Tibial artery (tissue), 4 donors: ENCODE data around the gene PIK3R2.
A peak's percentile ranks its signal among the peaks of the same experiment; 100 is the strongest.
"Not testable (repeated sequence)": the region's sequence is repeated elsewhere in the genome, so short reads cannot be mapped to it uniquely, and the experiment has no call there.

Source experiments
- DNase-seq, 2 donors: peaks; one replicate each; pipeline ENCODE4 v3.0.0-alpha.2; 2019
- H3K27ac ChIP-seq, 2 donors: fragments of 200-600 bp; sonication (generic) in 1 of 2; 1 replicate in 1 of 2; 2 replicates in 1 of 2; pipeline ENCODE4 v1.5.1; 2018 to 2019; ENCODE audit warnings: mild to moderate bottlenecking in 1 of 2
- H3K27me3 ChIP-seq, 2 donors: fragments of 200-600 bp; sonication (generic) in 1 of 2; one replicate each; pipeline versions ENCODE4 v1.5.1 to v1.6.0; 2016 to 2019
- H3K36me3 ChIP-seq, 3 donors: fragments of 200-600 bp; sonication (generic) in 2 of 3; one replicate each; pipeline ENCODE4 v1.5.1; 2016 to 2019; ENCODE audit warnings: mild to moderate bottlenecking in 2 of 3
- H3K4me1 ChIP-seq, 4 donors: fragments of 200-600 bp; sonication (generic) in 2 of 4; 1 replicate in 3 of 4; 2 replicates in 1 of 4; pipeline ENCODE4 v1.5.1; 2016 to 2019
- H3K4me3 ChIP-seq, 2 donors: fragments of 200-600 bp; sonication (generic) in 1 of 2; 1 replicate in 1 of 2; 2 replicates in 1 of 2; pipeline ENCODE4 v1.5.1; 2018 to 2019; ENCODE audit warnings: mild to moderate bottlenecking in 2 of 2
- H3K9me3 ChIP-seq, 3 donors: fragments of 200-600 bp; sonication (generic) in 1 of 3; one replicate each; pipeline ENCODE4 v1.5.1; 2016 to 2019
- intact Hi-C: fragments of 100-400 bp; cut with DNase I; formaldehyde crosslinking; loops from one replicate; pipeline ENCODE4 v1.15.0; 2023; ENCODE audit warnings: low total_unique reads
- TF ChIP-seq, protein P1 (sequence below), 2 experiments: fragments of 200-600 bp in 1 of 2; fragments of 450-650 bp in 1 of 2; IDR thresholded peaks; one replicate each; pipeline ENCODE4 v1.5.1; 2017 to 2019; ENCODE audit warnings: antibody characterized with exemption in 2 of 2, mild to moderate bottlenecking in 1 of 2, moderate library complexity in 1 of 2

Gene PIK3R2

DNA sequence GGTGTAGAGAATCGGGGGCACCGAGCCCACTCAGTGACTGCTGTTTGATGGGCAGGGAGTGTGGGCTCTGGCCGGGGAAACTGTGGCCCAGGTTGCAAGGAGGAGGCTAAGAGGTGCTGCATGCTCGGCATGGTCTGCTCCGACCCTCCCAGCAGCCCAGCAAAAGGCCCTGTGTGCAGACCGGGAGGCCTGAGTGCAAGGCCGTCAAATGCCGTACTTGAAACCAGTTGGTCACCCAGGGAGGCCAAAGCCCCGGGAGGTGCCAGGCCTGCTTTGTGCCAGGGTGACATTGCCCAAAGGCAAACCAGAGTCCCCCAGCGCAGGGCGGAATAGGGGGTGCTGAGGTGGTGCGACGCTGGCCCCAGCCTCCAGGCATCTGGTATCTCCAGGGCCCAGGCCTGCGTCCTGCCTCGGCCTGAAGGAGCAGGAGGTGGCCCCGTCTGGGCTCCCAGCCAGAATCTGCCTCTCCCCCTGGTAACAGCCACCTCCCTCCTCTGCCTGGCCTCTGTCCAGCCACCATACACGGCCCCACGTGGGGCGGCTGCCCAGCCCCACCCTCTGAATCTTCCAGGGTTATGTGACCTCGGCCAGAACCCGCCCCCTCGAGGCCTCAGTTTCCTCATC, 4.0 kb downstream of the PIK3R2 start:
- Histone ChIP-seq H3K4me1 (peaks cover 7 to 56% (median 43%) of the 10 kb centered on the region in 4 donors), H3K9me3 (no peaks in the 10 kb centered on the region), H3K36me3 (peaks cover 5 to 10% (median 8%) of the 10 kb centered on the region in 3 donors), H3K4me3 (no peak overlapping the region), H3K27me3 (no peaks in the 10 kb centered on the region), H3K27ac (peak overlapping the region; percentile 64 to 76)
- intact Hi-C loops: no loop called here
- TF ChIP-seq, protein P1, sequence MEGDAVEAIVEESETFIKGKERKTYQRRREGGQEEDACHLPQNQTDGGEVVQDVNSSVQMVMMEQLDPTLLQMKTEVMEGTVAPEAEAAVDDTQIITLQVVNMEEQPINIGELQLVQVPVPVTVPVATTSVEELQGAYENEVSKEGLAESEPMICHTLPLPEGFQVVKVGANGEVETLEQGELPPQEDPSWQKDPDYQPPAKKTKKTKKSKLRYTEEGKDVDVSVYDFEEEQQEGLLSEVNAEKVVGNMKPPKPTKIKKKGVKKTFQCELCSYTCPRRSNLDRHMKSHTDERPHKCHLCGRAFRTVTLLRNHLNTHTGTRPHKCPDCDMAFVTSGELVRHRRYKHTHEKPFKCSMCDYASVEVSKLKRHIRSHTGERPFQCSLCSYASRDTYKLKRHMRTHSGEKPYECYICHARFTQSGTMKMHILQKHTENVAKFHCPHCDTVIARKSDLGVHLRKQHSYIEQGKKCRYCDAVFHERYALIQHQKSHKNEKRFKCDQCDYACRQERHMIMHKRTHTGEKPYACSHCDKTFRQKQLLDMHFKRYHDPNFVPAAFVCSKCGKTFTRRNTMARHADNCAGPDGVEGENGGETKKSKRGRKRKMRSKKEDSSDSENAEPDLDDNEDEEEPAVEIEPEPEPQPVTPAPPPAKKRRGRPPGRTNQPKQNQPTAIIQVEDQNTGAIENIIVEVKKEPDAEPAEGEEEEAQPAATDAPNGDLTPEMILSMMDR (IDR thresholded peaks at IDR 0.05): no peak
- DNase-seq: peak; percentile 68 to 90

DNA sequence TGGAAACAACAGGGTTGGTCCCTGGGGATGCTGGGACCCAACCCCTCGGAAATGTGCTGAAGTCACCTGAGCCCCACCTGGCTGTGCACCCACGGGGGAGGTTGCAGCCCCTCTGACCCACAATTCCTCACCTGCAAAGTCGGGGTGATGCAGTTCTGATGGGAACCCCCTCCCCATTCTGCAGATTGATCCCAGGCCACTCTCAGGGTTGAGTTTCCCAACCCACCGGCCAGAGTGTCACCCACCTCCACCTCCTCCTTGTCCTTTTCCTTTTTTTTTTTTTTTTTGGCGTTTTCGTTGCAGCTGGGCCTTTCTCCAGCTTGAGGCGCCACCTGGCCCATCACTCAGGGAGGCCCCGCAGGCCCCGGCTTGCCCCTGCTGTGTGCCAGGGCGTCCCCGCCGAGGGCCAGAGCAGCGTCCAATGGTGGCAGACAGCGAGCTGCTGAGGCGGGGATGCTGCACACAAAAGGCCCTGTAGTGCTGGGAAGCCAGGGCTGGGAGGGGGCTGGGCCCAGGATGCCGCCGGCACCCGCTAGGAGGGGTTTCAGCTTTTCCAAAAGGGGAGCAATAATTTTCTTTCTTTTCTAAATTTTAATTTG, 4.6 kb downstream of the PIK3R2 start:
- Histone ChIP-seq H3K27ac (peak overlapping the region; percentile 64 to 76), H3K36me3 (peaks cover 5 to 16% (median 8%) of the 10 kb centered on the region in 3 donors), H3K4me3 (no peak overlapping the region), H3K9me3 (no peaks in the 10 kb centered on the region), H3K4me1 (peaks cover 7 to 55% (median 44%) of the 10 kb centered on the region in 4 donors), H3K27me3 (no peaks in the 10 kb centered on the region)
- TF ChIP-seq, protein P1 (IDR thresholded peaks at IDR 0.05): no peak
- intact Hi-C loops: no loop called here
- DNase-seq: no peak

DNA sequence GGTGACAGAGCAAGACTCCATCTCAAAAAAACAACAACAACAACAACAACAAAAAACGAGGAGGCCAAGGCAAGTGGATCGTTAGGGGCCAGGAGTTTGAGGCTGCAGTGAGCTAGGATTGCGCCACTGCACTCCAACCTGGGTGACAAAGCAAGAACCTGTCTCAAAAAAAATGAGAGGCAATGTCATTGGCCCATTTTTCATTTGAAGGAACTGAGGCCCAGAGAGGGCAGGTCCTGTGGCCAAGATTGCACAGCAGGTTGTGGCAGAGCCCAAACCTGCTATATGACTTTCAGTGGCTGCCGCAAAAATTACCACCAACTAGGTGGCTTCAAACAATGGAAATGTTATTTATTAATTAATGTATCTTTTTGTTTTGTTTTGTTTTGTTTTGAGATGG, 5.5 kb downstream of the PIK3R2 start:
- TF ChIP-seq, protein P1 (IDR thresholded peaks at IDR 0.05): no peak
- H3K4me3 ChIP-seq: no peak overlapping the region
- no peaks in the 10 kb centered on the region for H3K9me3 ChIP-seq
- peak overlapping the region; percentile 64 to 76 for H3K27ac ChIP-seq
- H3K27me3 ChIP-seq: no peaks in the 10 kb centered on the region
- intact Hi-C loops: no loop called here
- H3K4me1 ChIP-seq: peaks cover 7 to 55% (median 42%) of the 10 kb centered on the region in 4 donors
- DNase-seq: no peak
- H3K36me3 ChIP-seq: peaks cover 13 to 25% (median 16%) of the 10 kb centered on the region in 3 donors

DNA sequence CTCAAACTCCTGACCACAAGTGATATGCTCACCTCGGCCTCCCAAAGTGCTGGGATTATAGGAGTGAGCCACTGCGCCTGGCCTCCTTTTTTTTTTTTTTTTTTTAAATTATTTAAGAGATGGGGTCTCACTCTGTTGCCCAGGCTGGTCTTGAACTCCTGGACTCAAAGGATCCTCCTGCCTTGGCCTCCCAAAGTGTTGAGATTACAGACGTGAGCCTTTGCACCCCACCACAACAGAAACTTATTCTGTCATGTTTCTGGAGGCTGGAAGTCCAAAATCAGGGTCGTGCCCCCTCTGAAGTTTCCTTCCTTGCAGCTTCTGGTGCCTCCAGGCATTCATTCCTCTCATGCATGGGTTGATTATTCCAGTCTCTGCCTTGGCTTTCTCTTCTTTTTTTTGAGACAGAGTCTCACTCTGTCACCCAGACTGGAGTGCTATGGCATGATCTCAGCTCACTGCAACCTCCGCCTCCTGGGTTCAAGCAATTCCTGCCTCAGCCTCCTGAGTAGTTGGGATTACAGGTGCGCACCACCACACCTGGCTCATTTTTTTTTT, 6.2 kb downstream of the PIK3R2 start:
- H3K36me3 ChIP-seq: peaks cover 17 to 32% (median 22%) of the 10 kb centered on the region in 3 donors
- H3K4me3 ChIP-seq, H3K27me3 ChIP-seq, H3K27ac ChIP-seq, intact Hi-C loops, H3K9me3 ChIP-seq, DNase-seq: not testable (repeated sequence)
- H3K4me1 ChIP-seq: peaks cover 7 to 48% (median 35%) of the 10 kb centered on the region in 4 donors

DNA sequence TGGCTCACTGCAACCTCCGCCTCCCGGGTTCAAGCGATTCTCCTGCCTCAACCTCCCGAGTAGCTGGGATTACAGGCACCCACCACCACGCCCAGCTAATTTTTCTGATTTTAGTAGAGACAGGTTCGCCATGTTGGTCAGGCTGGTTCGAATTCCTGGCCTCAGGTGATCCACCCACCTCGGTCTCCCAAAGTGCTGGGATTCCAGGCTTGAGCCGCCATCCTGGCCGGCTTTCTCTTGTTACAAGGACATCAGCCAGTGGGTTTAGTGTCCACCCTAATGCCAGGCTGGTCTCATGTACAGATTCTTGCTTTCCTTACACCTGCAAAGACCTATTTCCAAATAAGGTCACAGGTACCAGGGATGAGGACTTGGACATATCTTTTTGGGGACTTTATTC, 6.8 kb downstream of the PIK3R2 start:
- peaks cover 17 to 36% (median 27%) of the 10 kb centered on the region in 3 donors for H3K36me3 ChIP-seq
- H3K27ac ChIP-seq: peak overlapping the region in 1 of 2 donors; percentile 76
- no peak overlapping the region for H3K4me3 ChIP-seq
- peaks cover 7 to 43% (median 31%) of the 10 kb centered on the region in 4 donors for H3K4me1 ChIP-seq
- intact Hi-C loops: no loop called here
- no peaks in the 10 kb centered on the region for H3K27me3 ChIP-seq
- no peaks in the 10 kb centered on the region for H3K9me3 ChIP-seq
- no peak for DNase-seq
- TF ChIP-seq, protein P1 (IDR thresholded peaks at IDR 0.05): no peak

DNA sequence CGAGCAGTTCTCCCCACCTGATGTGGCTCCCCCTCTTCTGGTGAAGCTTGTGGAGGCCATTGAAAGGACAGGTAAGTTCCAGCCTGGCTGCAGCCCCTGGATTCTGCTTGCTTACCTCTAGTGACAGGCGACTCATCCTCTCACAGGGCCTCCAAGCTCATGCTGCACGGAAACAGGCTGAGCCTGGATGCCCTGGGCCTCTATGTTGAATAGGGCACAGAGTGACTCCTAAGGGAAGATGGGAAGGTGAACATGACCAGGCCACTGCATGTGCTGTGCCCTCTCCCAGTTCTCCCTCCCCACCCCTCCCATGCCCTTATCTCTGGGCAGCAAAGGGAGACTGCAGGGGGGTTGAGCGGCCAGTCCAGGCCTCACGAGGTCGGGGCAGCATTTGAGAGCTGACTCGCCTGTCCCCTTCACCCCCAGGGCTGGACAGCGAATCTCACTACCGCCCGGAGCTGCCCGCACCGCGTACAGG, 7.6 kb downstream of the PIK3R2 start:
- Histone ChIP-seq H3K4me3 (peak overlapping the region; percentile 47 to 54), H3K27me3 (no peaks in the 10 kb centered on the region), H3K9me3 (no peaks in the 10 kb centered on the region), H3K36me3 (peaks cover 17 to 43% (median 29%) of the 10 kb centered on the region in 3 donors), H3K27ac (peak overlapping the region; percentile 76 to 79), H3K4me1 (peaks cover 7 to 42% (median 31%) of the 10 kb centered on the region in 4 donors)
- intact Hi-C loops: no loop called here
- no peak for DNase-seq
- TF ChIP-seq, protein P1 (IDR thresholded peaks at IDR 0.05): no peak
